IMR-90 (cell line): Measurements from ENCODE around the gene IER3. TPM values are rescaled to one million over a fixed set of nuclear protein-coding genes. Genes with fewer than 3 reads are reported as not detected.
A peak's percentile ranks its signal among the peaks of the same experiment; 100 is the strongest.

ENCODE experiments used
- ATAC-seq: fragments of 200-7000 bp; cut with Tn5 transposase; 2 replicates; pipeline ENCODE4 v1.9.1; 2020; ENCODE audit warnings: low read depth, mild to moderate bottlenecking, moderate library complexity
- BruUV-seq: library from RNA; stranded (reverse); fragments of 400-500 nt; replicated peaks from 2 replicates; lab custom pipeline; 2021; lab: Mats Ljungman, UMichigan
- CTCF ChIA-PET: fragments of 300-600 bp; formaldehyde crosslinking; extraction: SDS; loops from one replicate; lab custom pipeline; 2021; ENCODE audit warnings: antibody characterized with exemption; lab: Yijun Ruan, JAX
- POLR2A ChIA-PET: fragments of 300-600 bp; sonication (Branson Sonifier 250); formaldehyde crosslinking; loops from one replicate; lab custom pipeline; 2022; ENCODE audit warnings: antibody characterized with exemption; ENCODE audit not compliant: unreplicated experiment; lab: Charles Lee
- DNase-seq: peaks from one replicate; pipeline ENCODE4 v3.0.0; 2013
- H2AFZ ChIP-seq: replicated peaks from 2 replicates; pipeline ENCODE3; 2013; ENCODE audit warnings: low read length, mild to moderate bottlenecking; ENCODE audit not compliant: poor library complexity
- H2AK5ac ChIP-seq: 2 replicates; pipeline ENCODE4 v1.6.1; 2013; ENCODE audit warnings: low read depth, low read length, inconsistent platforms
- H2AK9ac ChIP-seq: replicated peaks from 2 replicates; pipeline ENCODE3; 2013; ENCODE audit warnings: mild to moderate bottlenecking, low read depth, low read length, moderate library complexity; ENCODE audit not compliant: poor library complexity
- H2BK120ac ChIP-seq: 2 replicates; pipeline ENCODE4 v1.6.1; 2013; ENCODE audit warnings: low read depth, low read length, inconsistent platforms
- H2BK15ac ChIP-seq: 3 replicates; pipeline ENCODE4 v1.6.1; 2013; ENCODE audit warnings: low read depth, low read length, inconsistent platforms
- H2BK20ac ChIP-seq: 2 replicates; pipeline ENCODE4 v1.6.1; 2013; ENCODE audit warnings: low read depth, mild to moderate bottlenecking, inconsistent platforms, low read length, moderate library complexity
- H2BK5ac ChIP-seq: 2 replicates; pipeline ENCODE4 v1.6.1; 2013; ENCODE audit warnings: mild to moderate bottlenecking, low read depth, low read length, inconsistent platforms; ENCODE audit not compliant: poor library complexity, severe bottlenecking
- H3K14ac ChIP-seq: replicated peaks from 2 replicates; pipeline ENCODE4 v1.6.1; 2013; ENCODE audit warnings: low read depth, low read length, inconsistent platforms
- H3K18ac ChIP-seq: 2 replicates; pipeline ENCODE4 v1.6.1; 2013; ENCODE audit warnings: low read depth, low read length, control low read depth
- H3K23ac ChIP-seq: 2 replicates; pipeline ENCODE4 v1.6.1; 2013; ENCODE audit warnings: low read depth, low read length, inconsistent platforms
- H3K27ac ChIP-seq: 2 replicates; pipeline ENCODE4 v1.5.1; 2013; ENCODE audit warnings: mild to moderate bottlenecking, control low read depth, low read length; ENCODE audit not compliant: insufficient read depth
- H3K27me3 ChIP-seq: 2 replicates; pipeline ENCODE4 v1.6.1; 2013; ENCODE audit warnings: low read length; ENCODE audit not compliant: control insufficient read depth, insufficient read depth
- H3K36me3 ChIP-seq: 2 replicates; pipeline ENCODE4 v1.6.1; 2013; ENCODE audit warnings: low read length, mixed read lengths; ENCODE audit not compliant: control insufficient read depth, insufficient read depth
- H3K4ac ChIP-seq: 2 replicates; pipeline ENCODE4 v1.6.1; 2013; ENCODE audit warnings: low read depth, low read length, inconsistent platforms
- H3K4me1 ChIP-seq: 2 replicates; pipeline ENCODE4 v1.6.1; 2013; ENCODE audit warnings: low read length, mixed read lengths; ENCODE audit not compliant: control insufficient read depth, insufficient read depth
- H3K4me2 ChIP-seq: 2 replicates; pipeline ENCODE4 v1.6.1; 2013; ENCODE audit warnings: low read depth, mild to moderate bottlenecking, control low read depth, low read length, moderate library complexity
- H3K4me3 ChIP-seq: 2 replicates; pipeline ENCODE4 v1.5.1; 2013; ENCODE audit warnings: low read depth, mild to moderate bottlenecking, control low read depth, low read length, moderate library complexity; ENCODE audit not compliant: insufficient read depth
- H3K56ac ChIP-seq: 2 replicates; pipeline ENCODE4 v1.6.1; 2013; ENCODE audit warnings: low read length, inconsistent platforms; ENCODE audit not compliant: insufficient read depth; ENCODE audit errors: extremely low read depth
- H3K79me1 ChIP-seq, 2 experiments: 2 replicates each; pipeline ENCODE4 v1.6.1; 2013; ENCODE audit warnings: low read length in 2 of 2, inconsistent platforms in 1 of 2, low read depth in 1 of 2
- H3K9ac ChIP-seq: 2 replicates; pipeline ENCODE4 v1.6.1; 2013; ENCODE audit warnings: low read depth, low read length, control low read depth
- H3K9me1 ChIP-seq: 2 replicates; pipeline ENCODE4 v1.6.1; 2013; ENCODE audit warnings: low read length, inconsistent platforms; ENCODE audit not compliant: insufficient read depth
- H3K9me3 ChIP-seq: 2 replicates; pipeline ENCODE4 v1.6.1; 2013; ENCODE audit warnings: low read length; ENCODE audit not compliant: control insufficient read depth, insufficient read depth
- H4K20me1 ChIP-seq: 2 replicates; pipeline ENCODE4 v1.6.1; 2013; ENCODE audit warnings: low read length, inconsistent platforms; ENCODE audit not compliant: insufficient read depth
- H4K5ac ChIP-seq: 2 replicates; pipeline ENCODE4 v1.6.1; 2013; ENCODE audit warnings: mild to moderate bottlenecking, low read depth, low read length, control low read depth
- H4K8ac ChIP-seq, 2 experiments: 2 replicates each; pipeline ENCODE4 v1.6.1; 2013; ENCODE audit warnings: low read depth in 2 of 2, low read length in 2 of 2, control low read depth in 1 of 2, inconsistent platforms in 1 of 2
- H4K91ac ChIP-seq: 2 replicates; pipeline ENCODE4 v1.6.1; 2013; ENCODE audit warnings: low read depth, low read length, inconsistent platforms; ENCODE audit not compliant: insufficient read depth
- BHLHE40 ChIP-seq: fragments of 150-350 bp; IDR thresholded peaks from 2 replicates; pipeline ENCODE4 v1.6.1; 2016; ENCODE audit warnings: mild to moderate bottlenecking, low read depth, low read length
- CHD1 ChIP-seq: IDR thresholded peaks from 2 replicates; pipeline ENCODE4 v1.6.1; 2012; ENCODE audit warnings: low read depth, low read length, improper control_type of control experiment
- MAZ ChIP-seq: IDR thresholded peaks from 2 replicates; pipeline ENCODE4 v1.6.1; 2012; ENCODE audit warnings: low read depth, mild to moderate bottlenecking, low read length, improper control_type of control experiment, moderate library complexity, borderline replicate concordance
- MXI1 ChIP-seq: IDR thresholded peaks from 2 replicates; pipeline ENCODE4 v1.6.1; 2012; ENCODE audit warnings: low read depth, mild to moderate bottlenecking, low read length, moderate library complexity, borderline replicate concordance
- NFE2L2 ChIP-seq: fragments of 150-350 bp; IDR thresholded peaks from 2 replicates; pipeline ENCODE4 v1.6.1; 2016; ENCODE audit warnings: low read depth, mild to moderate bottlenecking, low read length
- POLR2A ChIP-seq: IDR thresholded peaks from 2 replicates; pipeline ENCODE4 v1.6.1; 2012; ENCODE audit warnings: mild to moderate bottlenecking, low read depth, low read length
- RAD21 ChIP-seq: IDR thresholded peaks from 2 replicates; pipeline ENCODE4 v1.6.1; 2012; ENCODE audit warnings: low read length, improper control_type of control experiment
- RCOR1 ChIP-seq: IDR thresholded peaks from 2 replicates; pipeline ENCODE4 v1.6.1; 2012; ENCODE audit warnings: mild to moderate bottlenecking, low read length, improper control_type of control experiment; ENCODE audit not compliant: insufficient replicate concordance
- RFX5 ChIP-seq: IDR thresholded peaks from 2 replicates; pipeline ENCODE4 v1.8.0; 2012; ENCODE audit warnings: low read depth, mild to moderate bottlenecking, low read length, moderate library complexity
- SMC3 ChIP-seq: fragments of 150-350 bp; IDR thresholded peaks from 2 replicates; pipeline ENCODE4 v1.6.1; 2016; ENCODE audit warnings: low read depth, mild to moderate bottlenecking, antibody characterized with exemption, low read length, moderate library complexity
- WGBS, 2 experiments: methylation state at CpG; one replicate each; pipeline versions ENCODE4 v1.1.5 to v1.1.7; 2013; ENCODE audit warnings: missing lambda C conversion rate in 2 of 2; ENCODE audit not compliant: insufficient read length in 1 of 2; ENCODE audit errors: extremely low coverage in 2 of 2; 5-methylcytosine and 5-hydroxymethylcytosine counted together
- dilution Hi-C: fragments of 300-500 bp; cut with HindIII; formaldehyde crosslinking; loops from one replicate; pipeline ENCODE4 v1.14.3; 2018; ENCODE audit warnings: low sequenced_read_pairs; ENCODE audit not compliant: unreplicated experiment
- in situ Hi-C: fragments of 300-500 bp; cut with MboI; formaldehyde crosslinking; loops from 3 replicates; pipeline ENCODE4 v1.14.3; 2019; ENCODE audit warnings: low sequenced_read_pairs, inconsistent platforms, mixed read lengths
- intact Hi-C: fragments of 100-400 bp; cut with micrococcal nuclease; formaldehyde crosslinking; loops from 2 replicates; pipeline ENCODE4 v1.10.0; 2022
- polyA plus RNA-seq, 3 experiments: library from polyadenylated mRNA; depleted of rRNA; stranded (reverse); fragments of >200 nt; gene quantifications; 2 replicates each; pipeline ENCODE4 v1.2.3, GENCODE V29; 2012; ENCODE audit warnings: low replicate concordance in 1 of 3
- total RNA-seq: library from RNA; depleted of rRNA; stranded (reverse); fragments of >200 nt; gene quantifications from 2 replicates; pipeline ENCODE4 v1.2.3, GENCODE V29; 2012
- TF ChIP-seq, protein P1 (sequence below): fragments of 150-350 bp; IDR thresholded peaks from 2 replicates; pipeline ENCODE4 v1.6.1; 2016; ENCODE audit warnings: low read depth, mild to moderate bottlenecking, low read length, moderate library complexity, borderline replicate concordance
- TF ChIP-seq, protein P2 (sequence below): fragments of 150-350 bp; IDR thresholded peaks from 2 replicates; pipeline ENCODE4 v1.6.1; 2017; ENCODE audit warnings: mild to moderate bottlenecking, antibody characterized with exemption, low read length, low read depth
- TF ChIP-seq, protein P3 (sequence below): conservative IDR thresholded peaks from 2 replicates; pipeline ENCODE4 v1.5.1; 2012; ENCODE audit warnings: mild to moderate bottlenecking, low read depth, low read length, improper control_type of control experiment

Gene IER3
- total and polyA plus RNA-seq, 2 of the 4 experiments (the other 2 are of a cell fraction): 38.4 to 159 TPM

DNA sequence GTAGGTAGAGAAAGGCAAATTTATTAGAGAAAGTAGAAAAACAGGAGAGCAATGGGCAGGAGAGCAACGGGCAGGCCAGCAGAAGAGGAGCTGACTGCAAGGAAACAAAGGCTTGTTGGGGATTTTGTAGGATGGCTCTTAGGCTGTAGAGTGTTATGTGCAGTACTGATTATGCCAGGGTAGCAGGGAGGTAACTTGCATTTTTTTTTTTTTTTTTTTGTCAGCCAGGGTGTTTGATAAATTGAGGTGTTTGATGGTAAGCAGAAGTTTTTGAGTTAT lies 36.2 kb upstream of the IER3 start:
- CTCF ChIA-PET: no interaction called here

More for the DNA sequence above, 36.2 kb upstream of the IER3 start:
- peak overlapping the region; percentile 33 for H2BK15ac ChIP-seq
- H3K56ac ChIP-seq: peak overlapping the region; percentile 39; the same call in 1 of the 2 replicates
- H4K20me1 ChIP-seq: no peaks in the 10 kb centered on the region
- peak overlapping the region; percentile 82 for H2BK20ac ChIP-seq
- peak overlapping the region; percentile 51; the same call in 1 of the 2 replicates for H3K23ac ChIP-seq
- in situ Hi-C loops: loop anchor here (5.0 kb wide), 2 partner anchors 37 to 38 kb away; partner anchors contain the start of genes FLOT1 and IER3
- H3K18ac ChIP-seq: peak overlapping the region; percentile 25
- WGBS, 2 experiments: 100% methylated on average over 1 of the region's 1 CpG; no CpG with 5 or more reads in 1 of the 2 experiments
- no peak for DNase-seq
- H2AK5ac ChIP-seq: peak overlapping the region; percentile 99
- H4K8ac ChIP-seq: peak overlapping the region; percentile 63 to 93
- ATAC-seq: no peak
- BruUV-seq: no TSS peak
- H3K9me3 ChIP-seq: no peaks in the 10 kb centered on the region
- no peak overlapping the region for H2AFZ ChIP-seq
- H3K79me1 ChIP-seq: peaks cover 9 to 20% of the 10 kb centered on the region in 2 experiments; a peak in 3 of 4 replicates
- no peaks in the 10 kb centered on the region for H3K27me3 ChIP-seq
- H3K14ac ChIP-seq: peak overlapping the region; percentile 42
- POLR2A ChIA-PET: interaction anchor here (1.0 kb wide), 1 partner anchor 11 kb away, joined by 4 read pairs; no protein-coding TSS in a partner anchor
- no peak overlapping the region for H3K4me2 ChIP-seq
- H3K36me3 ChIP-seq: no peaks in the 10 kb centered on the region
- TF ChIP-seq RCOR1 (no peak), SMC3 (no peak), NFE2L2 (no peak), BHLHE40 (no peak), RFX5 (no peak), CHD1 (no peak), MAZ (no peak), RAD21 (no peak), POLR2A (no peak), MXI1 (no peak)
- TF ChIP-seq, protein P1, sequence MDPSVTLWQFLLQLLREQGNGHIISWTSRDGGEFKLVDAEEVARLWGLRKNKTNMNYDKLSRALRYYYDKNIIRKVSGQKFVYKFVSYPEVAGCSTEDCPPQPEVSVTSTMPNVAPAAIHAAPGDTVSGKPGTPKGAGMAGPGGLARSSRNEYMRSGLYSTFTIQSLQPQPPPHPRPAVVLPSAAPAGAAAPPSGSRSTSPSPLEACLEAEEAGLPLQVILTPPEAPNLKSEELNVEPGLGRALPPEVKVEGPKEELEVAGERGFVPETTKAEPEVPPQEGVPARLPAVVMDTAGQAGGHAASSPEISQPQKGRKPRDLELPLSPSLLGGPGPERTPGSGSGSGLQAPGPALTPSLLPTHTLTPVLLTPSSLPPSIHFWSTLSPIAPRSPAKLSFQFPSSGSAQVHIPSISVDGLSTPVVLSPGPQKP: no peak
- TF ChIP-seq, protein P2, sequence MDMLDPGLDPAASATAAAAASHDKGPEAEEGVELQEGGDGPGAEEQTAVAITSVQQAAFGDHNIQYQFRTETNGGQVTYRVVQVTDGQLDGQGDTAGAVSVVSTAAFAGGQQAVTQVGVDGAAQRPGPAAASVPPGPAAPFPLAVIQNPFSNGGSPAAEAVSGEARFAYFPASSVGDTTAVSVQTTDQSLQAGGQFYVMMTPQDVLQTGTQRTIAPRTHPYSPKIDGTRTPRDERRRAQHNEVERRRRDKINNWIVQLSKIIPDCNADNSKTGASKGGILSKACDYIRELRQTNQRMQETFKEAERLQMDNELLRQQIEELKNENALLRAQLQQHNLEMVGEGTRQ: no peak
- TF ChIP-seq, protein P3, sequence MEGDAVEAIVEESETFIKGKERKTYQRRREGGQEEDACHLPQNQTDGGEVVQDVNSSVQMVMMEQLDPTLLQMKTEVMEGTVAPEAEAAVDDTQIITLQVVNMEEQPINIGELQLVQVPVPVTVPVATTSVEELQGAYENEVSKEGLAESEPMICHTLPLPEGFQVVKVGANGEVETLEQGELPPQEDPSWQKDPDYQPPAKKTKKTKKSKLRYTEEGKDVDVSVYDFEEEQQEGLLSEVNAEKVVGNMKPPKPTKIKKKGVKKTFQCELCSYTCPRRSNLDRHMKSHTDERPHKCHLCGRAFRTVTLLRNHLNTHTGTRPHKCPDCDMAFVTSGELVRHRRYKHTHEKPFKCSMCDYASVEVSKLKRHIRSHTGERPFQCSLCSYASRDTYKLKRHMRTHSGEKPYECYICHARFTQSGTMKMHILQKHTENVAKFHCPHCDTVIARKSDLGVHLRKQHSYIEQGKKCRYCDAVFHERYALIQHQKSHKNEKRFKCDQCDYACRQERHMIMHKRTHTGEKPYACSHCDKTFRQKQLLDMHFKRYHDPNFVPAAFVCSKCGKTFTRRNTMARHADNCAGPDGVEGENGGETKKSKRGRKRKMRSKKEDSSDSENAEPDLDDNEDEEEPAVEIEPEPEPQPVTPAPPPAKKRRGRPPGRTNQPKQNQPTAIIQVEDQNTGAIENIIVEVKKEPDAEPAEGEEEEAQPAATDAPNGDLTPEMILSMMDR: no peak
- dilution Hi-C loops: no loop called here
- H2BK120ac ChIP-seq: peak overlapping the region; percentile 84
- no peak overlapping the region for H3K4me3 ChIP-seq
- peak overlapping the region; percentile 97 for H4K91ac ChIP-seq
- intact Hi-C loops: no loop called here
- H3K9me1 ChIP-seq: peaks cover 19% of the 10 kb centered on the region
- peaks cover 31% of the 10 kb centered on the region for H3K4me1 ChIP-seq
- peak overlapping the region; percentile 98 for H2BK5ac ChIP-seq
- peak overlapping the region; percentile 82; the same call in 1 of the 2 replicates for H3K9ac ChIP-seq
- peak overlapping the region; percentile 92 for H3K4ac ChIP-seq
- peak overlapping the region; percentile 93 for H4K5ac ChIP-seq
- H3K27ac ChIP-seq: peak overlapping the region; percentile 84
- H2AK9ac ChIP-seq: peak overlapping the region; percentile 75
